Endothelial cell of umbilical vein (primary cell): ENCODE measurements around the gene LMAN2.

Experiments
- MAX ChIP-seq: IDR thresholded peaks from 2 replicates; pipeline ENCODE4 v1.6.1; 2011; ENCODE audit not compliant: insufficient read depth, insufficient read length
- POLR2AphosphoS5 ChIP-seq: IDR thresholded peaks from 2 replicates; pipeline ENCODE4 v1.6.1; 2012; ENCODE audit warnings: low read depth, mild to moderate bottlenecking, control low read depth, low read length, moderate library complexity; ENCODE audit not compliant: insufficient read depth

GRCh38 chr5:177357146-177357458, 5.6 kb upstream of the LMAN2 start:
- no peak for TF ChIP-seq MAX
- no peak for TF ChIP-seq POLR2AphosphoS5
